ENCODE measurements around the gene ADCY3.

- TF ChIP-seq RELA (CRISPR knock-in tag; IDR thresholded peaks at IDR 0.05) (no peak), NPAS2 (CRISPR knock-in tag; IDR thresholded peaks at IDR 0.05; ENCODE audit: borderline replicate concordance) (no peak), FOXK1 (CRISPR knock-in tag; IDR thresholded peaks at IDR 0.05; ENCODE audit: borderline replicate concordance, low read depth) (no peak), JUND (CRISPR knock-in tag; IDR thresholded peaks at IDR 0.05) (no peak)
- TF ChIP-seq, protein P1, sequence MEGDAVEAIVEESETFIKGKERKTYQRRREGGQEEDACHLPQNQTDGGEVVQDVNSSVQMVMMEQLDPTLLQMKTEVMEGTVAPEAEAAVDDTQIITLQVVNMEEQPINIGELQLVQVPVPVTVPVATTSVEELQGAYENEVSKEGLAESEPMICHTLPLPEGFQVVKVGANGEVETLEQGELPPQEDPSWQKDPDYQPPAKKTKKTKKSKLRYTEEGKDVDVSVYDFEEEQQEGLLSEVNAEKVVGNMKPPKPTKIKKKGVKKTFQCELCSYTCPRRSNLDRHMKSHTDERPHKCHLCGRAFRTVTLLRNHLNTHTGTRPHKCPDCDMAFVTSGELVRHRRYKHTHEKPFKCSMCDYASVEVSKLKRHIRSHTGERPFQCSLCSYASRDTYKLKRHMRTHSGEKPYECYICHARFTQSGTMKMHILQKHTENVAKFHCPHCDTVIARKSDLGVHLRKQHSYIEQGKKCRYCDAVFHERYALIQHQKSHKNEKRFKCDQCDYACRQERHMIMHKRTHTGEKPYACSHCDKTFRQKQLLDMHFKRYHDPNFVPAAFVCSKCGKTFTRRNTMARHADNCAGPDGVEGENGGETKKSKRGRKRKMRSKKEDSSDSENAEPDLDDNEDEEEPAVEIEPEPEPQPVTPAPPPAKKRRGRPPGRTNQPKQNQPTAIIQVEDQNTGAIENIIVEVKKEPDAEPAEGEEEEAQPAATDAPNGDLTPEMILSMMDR (CRISPR knock-in tag; IDR thresholded peaks at IDR 0.05), result no peak
Measured at GRCh38 chr2:24926220-24926601, 6.2 kb upstream of the ADCY3 start.

Measured in HepG2 (cell line).